SK-N-MC (cell line): Measurements from ENCODE around the gene PCDHGA2.

Experiments used
- EZH2 ChIP-seq: fragments of 200-600 bp; sonication (generic); IDR thresholded peaks from one replicate; pipeline ENCODE4 v1.6.1; 2017; ENCODE audit warnings: antibody characterized with exemption
- FOXP2 ChIP-seq: optimal IDR thresholded peaks from 2 replicates; pipeline ENCODE3; 2011; ENCODE audit warnings: mild to moderate bottlenecking, moderate library complexity; ENCODE audit not compliant: insufficient read depth; ENCODE audit errors: extremely low read length, control extremely low read depth
- POLR2AphosphoS5 ChIP-seq: IDR thresholded peaks from 2 replicates; pipeline ENCODE4 v1.6.1; 2012; ENCODE audit warnings: mild to moderate bottlenecking, low read depth, low read length, borderline replicate concordance

DNA sequence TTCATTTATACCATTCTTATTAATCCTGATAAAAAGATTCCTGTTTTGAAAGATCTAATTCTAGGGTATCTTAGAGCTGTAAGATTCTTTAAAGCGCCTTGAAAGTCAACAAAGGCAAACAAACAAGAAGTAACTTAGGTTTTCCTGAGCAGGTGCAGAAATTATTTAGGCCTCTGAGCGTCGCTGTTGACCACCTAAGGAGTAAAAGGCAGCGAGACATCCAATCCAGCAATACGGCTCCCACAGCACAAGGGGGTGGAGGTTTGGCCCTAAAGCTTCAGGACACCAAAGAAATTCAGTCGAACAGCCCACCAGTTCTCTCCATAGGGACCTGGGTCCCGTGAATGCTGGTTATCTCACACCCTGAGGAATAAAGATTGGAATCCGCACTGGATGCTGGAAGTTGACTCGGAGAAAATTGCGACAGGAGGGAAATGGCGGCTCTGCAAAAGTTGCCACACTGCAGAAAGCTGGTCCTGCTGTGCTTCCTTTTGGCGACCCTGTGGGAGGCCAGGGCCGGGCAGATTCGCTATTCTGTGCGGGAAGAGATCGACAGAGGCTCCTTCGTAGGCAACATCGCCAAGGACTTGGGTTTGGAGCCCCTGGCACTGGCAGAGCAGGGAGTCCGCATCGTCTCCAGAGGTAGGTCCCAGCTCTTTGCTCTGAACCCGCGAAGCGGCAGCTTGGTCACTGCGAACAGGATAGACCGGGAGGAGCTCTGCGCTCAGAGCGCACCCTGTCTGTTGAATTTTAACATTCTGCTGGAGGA lies at the start of gene PCDHGA2:
- TF ChIP-seq POLR2AphosphoS5 (no peak), EZH2 (no peak), FOXP2 (no peak)
